GM12801 (cell line): Measurements from ENCODE around the gene LRRC63.

ENCODE experiments used
- TF ChIP-seq, protein P1 (sequence below): IDR thresholded peaks from one replicate; pipeline ENCODE4 v1.5.1; 2011; ENCODE audit warnings: control low read depth; ENCODE audit not compliant: insufficient read length; ENCODE audit errors: extremely low read depth

The LRRC63 gene, protein sequence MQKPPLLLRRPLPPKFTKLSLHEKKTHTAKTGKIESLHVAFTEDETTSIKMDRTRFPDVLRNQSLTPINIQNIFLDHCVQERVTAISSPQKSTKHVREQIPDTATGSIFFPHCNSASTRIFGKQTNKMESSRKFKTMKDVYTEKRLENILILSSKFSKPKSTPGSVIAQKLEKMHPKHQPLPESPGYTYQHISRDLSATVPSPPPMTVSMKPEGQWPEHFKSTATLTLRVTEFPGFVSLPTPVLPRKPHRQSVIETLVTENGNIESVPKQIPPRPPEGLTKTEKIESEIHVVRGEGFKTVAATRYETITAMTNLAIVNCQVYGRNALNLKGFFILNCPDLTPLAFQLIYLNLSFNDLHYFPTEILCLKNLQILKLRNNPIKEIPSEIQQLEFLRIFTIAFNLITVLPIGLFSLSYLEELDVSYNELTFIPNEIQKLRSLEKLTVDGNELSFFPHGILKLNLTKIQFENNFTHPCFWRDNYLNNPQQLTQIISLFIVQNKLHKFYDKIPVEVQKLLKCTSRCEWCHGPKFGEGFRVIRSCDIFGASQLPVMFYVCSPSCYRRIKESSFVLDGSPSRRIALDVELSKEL

DNA sequence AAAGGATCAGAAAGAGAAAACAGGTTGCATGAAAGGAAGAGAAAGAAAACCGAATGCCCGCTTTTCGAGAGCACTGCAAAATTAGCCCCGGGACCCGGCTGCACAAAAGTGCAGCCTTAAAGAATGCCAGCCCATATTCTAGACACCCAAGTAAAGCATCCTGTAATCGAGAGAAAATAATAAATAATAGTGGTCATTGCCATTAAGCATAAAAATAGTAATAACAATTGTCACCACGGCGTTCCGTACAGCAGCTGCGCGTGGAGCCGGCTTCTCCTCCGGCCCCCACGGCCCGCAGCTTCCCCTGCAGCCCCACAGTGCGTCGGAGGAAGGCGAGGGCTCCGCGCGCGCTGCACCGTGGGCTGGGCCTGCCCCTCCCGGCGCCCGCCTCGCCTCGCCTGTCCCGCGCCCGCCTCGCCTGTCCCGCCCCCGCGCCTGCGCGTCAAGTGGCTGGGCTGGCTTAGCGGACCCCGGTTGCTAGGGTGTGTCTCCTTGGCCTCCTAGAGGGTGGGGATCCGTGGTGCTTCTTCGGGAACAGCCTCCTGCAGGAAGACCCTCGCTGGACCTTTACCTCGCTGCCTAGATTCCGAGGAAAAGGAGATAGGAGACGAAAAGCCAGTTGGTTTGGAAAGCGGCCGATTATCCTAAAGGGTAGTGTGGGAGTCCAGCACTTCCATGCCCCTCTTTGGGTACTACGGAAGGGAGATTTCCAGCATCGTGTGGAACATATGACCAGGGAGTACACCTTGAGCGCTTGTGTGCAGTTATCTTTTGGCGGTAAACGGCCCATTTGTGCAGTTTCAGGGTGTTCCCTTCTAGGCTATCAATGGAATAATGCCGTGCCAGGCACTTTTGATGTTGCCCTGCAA lies at the start of gene LRRC63:
TSS of gene LRRC63 (plus strand) at position 446 of the 869 bp plus-strand sequence. CDS start 1,107 bp downstream, outside the sequence.
- TF ChIP-seq, protein P1, sequence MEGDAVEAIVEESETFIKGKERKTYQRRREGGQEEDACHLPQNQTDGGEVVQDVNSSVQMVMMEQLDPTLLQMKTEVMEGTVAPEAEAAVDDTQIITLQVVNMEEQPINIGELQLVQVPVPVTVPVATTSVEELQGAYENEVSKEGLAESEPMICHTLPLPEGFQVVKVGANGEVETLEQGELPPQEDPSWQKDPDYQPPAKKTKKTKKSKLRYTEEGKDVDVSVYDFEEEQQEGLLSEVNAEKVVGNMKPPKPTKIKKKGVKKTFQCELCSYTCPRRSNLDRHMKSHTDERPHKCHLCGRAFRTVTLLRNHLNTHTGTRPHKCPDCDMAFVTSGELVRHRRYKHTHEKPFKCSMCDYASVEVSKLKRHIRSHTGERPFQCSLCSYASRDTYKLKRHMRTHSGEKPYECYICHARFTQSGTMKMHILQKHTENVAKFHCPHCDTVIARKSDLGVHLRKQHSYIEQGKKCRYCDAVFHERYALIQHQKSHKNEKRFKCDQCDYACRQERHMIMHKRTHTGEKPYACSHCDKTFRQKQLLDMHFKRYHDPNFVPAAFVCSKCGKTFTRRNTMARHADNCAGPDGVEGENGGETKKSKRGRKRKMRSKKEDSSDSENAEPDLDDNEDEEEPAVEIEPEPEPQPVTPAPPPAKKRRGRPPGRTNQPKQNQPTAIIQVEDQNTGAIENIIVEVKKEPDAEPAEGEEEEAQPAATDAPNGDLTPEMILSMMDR, result no peak

DNA sequence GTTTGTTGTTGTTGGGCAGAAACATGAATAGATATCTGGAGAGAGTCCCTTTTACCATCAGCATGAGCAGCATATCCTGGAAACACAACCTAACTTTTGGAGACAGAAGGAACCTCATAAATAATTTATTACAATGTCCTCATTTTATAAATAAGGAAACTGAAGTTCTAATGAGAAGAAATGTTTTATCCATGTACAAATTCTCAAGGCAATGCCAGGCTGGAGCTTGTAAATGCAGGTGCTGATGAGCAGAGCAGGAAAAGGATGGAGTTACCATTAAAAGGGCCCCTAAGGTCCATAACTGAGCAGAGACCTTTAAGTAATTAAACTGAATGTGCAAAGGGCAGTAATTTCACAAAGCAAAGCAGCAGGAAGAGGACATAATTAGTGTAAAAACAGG lies 47.1 kb upstream of the LRRC63 start:
- TF ChIP-seq, protein P1, result no peak

DNA sequence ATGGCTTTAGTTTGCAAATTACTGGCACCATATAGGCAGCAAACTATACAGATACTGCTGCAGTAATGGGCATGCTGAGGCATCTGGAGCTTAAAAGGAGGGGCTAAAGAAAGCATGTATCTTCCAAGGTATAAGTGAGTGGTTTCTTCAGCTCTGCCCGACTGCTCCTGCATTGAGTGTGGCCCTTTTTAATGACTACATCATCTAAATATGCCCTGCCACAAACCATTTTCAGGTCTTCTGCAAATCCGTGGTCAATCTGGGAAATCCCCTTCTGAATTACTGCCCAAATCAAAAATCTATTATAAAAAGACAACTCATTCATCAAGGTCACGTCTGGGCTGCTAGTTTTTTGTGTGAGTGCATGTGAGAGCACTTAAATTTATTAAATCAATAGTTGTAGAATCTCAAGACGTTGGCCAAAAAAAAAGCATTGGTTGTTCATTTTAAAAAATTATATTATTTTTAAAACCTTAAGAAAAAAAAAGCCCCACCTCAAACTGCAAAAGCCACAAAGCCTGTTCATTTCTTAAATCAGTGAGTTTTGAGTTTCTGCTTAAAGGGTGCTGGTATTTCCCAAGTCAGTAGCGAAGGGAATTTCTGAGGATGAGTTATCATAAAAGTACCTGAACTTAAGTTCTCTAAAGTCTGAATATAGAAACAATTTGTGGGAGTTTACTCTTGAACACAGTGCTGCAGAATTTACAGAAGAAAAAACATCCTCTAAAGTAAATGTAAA lies 46.1 kb upstream of the LRRC63 start:
- TF ChIP-seq, protein P1, result no peak

DNA sequence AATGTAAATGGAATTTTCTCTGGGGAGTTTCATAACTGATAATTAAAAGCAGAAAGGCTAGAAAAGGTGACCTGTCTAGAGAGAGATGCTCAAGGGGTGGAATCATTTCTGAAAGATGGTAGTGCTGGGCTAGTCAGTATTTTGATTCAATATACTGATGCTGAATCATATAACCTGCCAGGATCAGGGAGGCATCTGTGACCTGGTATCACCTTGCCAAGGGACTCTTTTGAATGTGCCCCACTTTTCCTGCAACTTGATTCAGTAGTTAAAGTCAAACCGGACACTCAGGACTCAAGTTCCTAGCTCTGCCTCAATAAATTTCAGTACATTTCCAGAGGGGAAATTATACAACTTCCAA lies 45.5 kb upstream of the LRRC63 start:
- TF ChIP-seq, protein P1, result no peak

DNA sequence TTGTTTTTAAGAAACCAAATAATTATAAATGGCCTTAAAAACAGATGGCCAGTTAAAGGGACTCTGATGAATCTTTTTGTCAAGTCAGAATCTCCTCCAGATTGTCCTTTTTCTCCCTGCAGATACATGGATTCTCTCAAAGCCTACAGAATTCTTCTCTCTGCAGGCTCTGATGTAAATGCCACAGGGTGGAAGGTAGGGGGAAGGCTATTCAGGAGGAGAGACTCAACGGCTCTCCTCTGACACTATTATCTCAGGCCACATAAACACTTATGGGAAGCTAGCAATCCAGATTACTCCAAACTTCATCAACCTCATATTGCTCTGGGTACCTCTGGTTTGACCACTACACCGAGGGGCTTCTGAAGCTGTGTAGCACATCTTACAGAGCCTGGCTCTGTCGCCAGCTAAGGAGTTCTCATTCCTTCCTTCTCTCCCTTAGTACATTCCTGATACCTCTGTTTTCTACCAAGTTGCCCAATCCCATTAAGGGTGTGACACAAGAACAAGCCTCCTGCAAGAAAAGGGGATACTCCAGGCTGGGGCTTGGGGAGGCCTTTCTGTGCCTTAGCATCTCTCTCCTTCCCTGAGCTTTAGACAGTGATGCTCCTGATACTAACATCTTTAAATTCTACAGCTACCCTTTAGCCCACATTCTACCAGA lies 44.6 kb upstream of the LRRC63 start:
- TF ChIP-seq, protein P1, result no peak

DNA sequence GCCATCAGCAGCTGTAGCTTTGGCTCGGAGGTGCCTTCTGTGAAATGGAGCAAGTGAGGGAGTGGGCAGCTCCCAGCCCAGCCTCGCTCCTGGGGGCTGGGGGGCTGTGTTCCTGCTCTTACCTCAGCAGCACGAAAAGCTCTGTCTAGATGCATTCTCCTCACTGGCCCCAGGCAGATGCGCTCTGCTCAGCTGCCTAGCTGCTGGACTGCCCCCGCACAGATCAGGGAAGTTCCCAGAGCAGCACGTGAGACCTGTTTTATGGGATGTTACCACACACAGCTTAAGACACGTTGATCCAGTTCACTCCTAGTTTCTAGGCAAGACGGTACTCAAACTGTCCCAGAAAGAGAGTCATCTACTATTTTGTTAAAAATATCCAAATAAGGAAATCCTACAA lies 43.4 kb upstream of the LRRC63 start:
- TF ChIP-seq, protein P1, result no peak
